Astrocyte of the cerebellum (primary cell): ENCODE data around the gene HENMT1.
"Not testable (repeated sequence)": the region's sequence is repeated elsewhere in the genome, so short reads cannot be mapped to it uniquely, and the experiment has no call there.

Source experiments
- DNase-seq: peaks from one replicate; pipeline ENCODE4 v3.0.0-alpha.2; 2011; ENCODE audit warnings: low read depth
- H3K4me3 ChIP-seq: 2 replicates; pipeline ENCODE4 v1.5.1; 2011; ENCODE audit warnings: mild to moderate bottlenecking, low read depth, low read length, moderate library complexity
- CTCF ChIP-seq: IDR thresholded peaks from 2 replicates; pipeline ENCODE4 v1.5.1; 2012; ENCODE audit warnings: low read length, low read depth, moderate library complexity, mild to moderate bottlenecking; ENCODE audit errors: missing control alignments
- in situ Hi-C: cut with HindIII; loops from 2 replicates; pipeline ENCODE4 v1.10.0; 2017; ENCODE audit warnings: low sequenced_read_pairs

HENMT1 gene

DNA sequence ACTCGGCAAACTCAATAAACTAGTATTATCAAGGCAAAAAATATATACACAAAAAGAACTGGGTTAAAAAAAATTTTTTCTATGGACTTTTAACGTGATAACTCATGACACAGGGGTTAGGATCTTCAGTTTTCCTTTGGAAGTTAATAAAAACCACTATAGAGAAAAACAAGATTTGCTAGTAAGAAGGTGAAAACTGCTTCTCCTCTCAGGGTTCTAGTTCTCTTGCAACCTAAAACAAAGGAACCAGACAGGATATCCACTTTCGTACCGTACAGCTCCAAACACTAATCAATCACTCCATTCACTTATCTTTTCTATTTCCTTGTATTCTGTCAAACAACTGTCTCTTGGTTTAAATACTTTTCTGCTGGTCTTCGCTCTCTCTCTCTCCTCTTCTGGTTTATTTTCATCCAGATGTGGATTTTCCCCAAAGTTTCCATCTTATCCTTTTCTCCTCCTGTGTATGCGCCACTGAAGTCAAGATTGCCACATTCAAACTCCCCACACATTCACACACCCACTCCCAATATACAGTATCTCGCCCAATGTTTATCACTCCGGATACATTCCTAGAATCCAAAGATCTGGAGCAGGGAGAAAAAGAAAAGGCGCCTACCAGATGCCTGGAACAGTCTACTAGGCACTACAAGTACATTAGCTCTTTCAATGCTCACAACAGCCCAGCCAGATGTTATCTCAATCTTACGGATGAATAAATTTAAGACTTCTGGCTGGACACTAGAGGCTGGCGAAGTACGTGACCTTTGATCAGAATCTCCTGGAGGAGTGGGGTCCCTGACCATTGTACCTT, 30.4 kb upstream of the HENMT1 start:
- no peak for DNase-seq
- no peak for TF ChIP-seq CTCF
- in situ Hi-C loops = no loop called here

DNA sequence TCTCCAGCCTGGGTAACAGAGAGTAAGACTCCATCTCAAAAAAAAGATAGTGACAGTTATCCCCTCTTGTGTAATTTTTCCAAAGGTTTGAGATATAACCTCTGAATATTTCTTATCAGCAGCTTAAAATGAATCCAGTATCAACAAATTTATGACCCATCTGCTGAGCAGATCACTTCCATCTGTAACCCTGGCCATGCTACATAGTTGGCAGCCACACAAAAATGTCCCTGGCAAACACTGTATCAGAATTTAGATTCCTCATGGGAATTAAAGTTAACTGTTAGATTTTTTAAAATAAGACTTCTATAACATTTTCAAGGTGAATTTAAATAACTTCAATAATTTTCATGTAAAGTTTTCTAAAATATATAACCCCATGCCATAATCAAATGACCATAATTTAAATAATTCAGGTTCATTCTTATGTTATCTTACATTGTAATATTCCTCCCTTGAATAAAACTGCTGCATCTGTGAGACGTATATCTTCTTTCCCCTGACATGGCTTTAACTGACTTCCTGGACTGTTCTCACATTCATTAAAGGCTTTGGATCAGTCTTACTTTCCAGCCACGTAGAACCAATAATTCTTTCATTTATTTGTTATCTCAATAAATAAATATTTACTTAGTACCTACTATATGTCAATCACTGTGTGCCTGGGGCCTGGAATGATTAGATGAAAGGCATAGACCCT, 25.9 kb upstream of the HENMT1 start:
- TF ChIP-seq CTCF = no peak
- DNase-seq = peak; percentile 2
- in situ Hi-C loops = no loop called here
- H3K4me3 ChIP-seq = no peak overlapping the region

More for the DNA sequence above, 30.4 kb upstream of the HENMT1 start:
- peak overlapping the region; percentile 83 for H3K4me3 ChIP-seq

DNA sequence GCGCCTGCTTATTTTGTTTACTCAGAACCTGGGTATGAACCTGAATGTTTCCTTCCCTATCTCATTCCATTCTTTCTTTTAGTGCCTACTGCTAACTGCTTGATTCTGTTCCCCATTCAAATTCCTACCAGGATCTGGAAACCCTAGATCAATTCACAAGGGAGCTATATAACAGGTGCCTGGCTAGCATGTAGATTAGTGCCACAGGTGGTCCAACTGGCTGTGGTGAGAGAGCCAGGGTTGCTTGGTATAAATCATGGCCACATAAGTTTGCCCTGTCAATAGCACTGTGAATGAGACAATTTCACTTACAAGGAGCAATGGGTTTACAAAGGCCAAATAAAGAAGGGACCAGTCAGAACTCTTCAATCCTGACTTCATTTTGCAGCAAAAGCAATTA, 24.6 kb upstream of the HENMT1 start:
- in situ Hi-C loops = no loop called here
- no peak overlapping the region for H3K4me3 ChIP-seq
- no peak for DNase-seq
- TF ChIP-seq CTCF = no peak

- in situ Hi-C loops, DNase-seq, H3K4me3 ChIP-seq: not testable (repeated sequence)
Measured at GRCh38 chr1:108681701-108682100, 20.8 kb upstream of the HENMT1 start.

GRCh38 chr1:108679586-108680213, 18.8 kb upstream of the HENMT1 start:
- in situ Hi-C loops = no loop called here
- DNase-seq = no peak
- no peak overlapping the region for H3K4me3 ChIP-seq
- no peak for TF ChIP-seq CTCF

DNA sequence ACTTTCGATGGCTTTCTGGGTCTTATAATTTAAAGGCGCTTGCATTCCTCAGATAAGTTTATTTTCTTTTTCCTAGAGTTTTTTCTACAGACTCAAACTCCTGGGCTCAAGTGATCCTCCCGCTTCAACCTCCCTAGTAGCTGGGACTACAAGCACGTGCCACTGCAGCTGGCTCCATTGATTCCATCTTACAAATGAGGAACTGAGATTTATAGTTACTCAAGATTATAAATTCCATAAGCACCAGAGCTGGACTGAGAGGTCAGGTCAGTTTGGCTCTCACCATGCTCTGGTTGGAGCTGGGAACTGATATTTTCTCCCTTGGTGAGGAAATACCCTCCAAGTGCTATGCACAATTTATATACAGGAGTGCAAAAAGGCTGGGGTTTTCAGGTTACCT, 17.8 kb upstream of the HENMT1 start:
- TF ChIP-seq CTCF = no peak
- no peak for DNase-seq
- in situ Hi-C loops = no loop called here
- H3K4me3 ChIP-seq = no peak overlapping the region

DNA sequence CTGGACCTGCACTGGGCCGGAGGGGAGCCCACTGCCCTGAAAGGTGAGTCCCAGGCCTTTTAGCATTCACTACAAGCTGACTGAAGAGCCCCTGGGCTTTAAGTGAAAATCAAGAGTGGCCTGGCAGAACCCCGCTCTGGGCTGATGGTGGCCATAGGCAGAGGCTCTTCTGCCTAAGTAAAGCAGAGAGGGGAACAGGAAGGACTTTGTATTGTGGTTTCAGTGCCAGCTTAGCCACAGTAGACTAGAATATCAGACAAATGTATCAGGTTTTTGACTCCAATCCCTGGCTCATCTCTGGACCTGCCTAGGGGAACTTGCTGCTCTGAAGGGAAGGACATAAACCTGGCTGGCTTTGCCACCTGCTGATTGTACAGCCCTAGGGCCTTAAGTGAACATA, 10.2 kb upstream of the HENMT1 start:
- DNase-seq = no peak
- in situ Hi-C loops = no loop called here
- no peak overlapping the region for H3K4me3 ChIP-seq
- no peak for TF ChIP-seq CTCF
